ENCODE measurements around the gene FAM53A.

FAM53A gene

DNA sequence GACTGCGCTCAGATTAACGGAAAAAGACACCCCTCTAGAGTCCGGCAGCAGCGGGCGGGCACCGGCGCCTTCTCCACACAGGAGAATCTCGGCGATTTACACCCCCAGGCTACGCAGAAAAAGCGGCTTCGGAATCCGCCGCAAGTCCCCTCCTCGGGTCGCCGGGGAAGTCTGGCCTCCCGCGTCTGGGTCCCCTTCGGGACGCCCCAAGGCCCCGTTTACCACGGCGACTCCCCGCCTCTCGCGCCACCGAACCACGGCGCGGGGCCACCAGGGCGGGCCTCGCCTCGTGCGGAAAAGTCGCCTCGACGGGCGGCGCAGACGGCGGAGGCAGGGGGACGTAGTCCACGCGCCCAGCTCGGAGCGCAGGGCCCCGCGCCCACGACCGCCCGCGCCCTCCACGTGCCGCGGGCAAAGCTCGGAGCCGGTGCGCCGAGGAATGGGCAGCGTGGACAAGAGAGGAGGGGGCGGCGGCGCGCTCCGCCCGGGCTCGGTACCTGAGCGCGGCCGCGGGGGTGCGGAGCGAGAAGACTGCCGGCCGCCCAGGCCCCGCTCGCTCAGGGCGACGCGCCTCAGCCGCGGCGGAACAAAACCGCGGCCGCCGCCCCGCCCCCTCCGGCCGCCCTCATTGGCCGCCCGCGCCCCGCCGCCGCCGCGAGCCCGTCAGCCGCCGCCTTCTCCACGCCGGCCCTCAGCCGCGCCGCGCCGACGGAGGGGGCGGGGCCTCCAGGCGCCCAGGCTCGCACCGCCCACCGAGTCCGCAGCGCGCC, at the start of gene FAM53A:
Gene FAM53A, minus strand, starts transcription at position 578 of the 770 bp plus-strand sequence. CDS start 15,572 bp downstream, outside the sequence.
- DNase-seq (ENCODE audit: low read depth, low spot score): peak; percentile 80
- no peak for TF ChIP-seq CTCF (IDR thresholded peaks at IDR 0.05; ENCODE audit: low read depth, low read length)
- in situ Hi-C loops (cut with HindIII; ENCODE audit: low sequenced_read_pairs): no loop called here
- peak within 1 kb of the TSS; percentile 50 for H3K4me3 ChIP-seq (ENCODE audit: low read depth, low read length)

- in situ Hi-C loops (cut with HindIII; ENCODE audit: low sequenced_read_pairs): no loop called here
- no peak for TF ChIP-seq CTCF (IDR thresholded peaks at IDR 0.05; ENCODE audit: low read depth, low read length)
- no peak for DNase-seq (ENCODE audit: low read depth, low spot score)
- no peak overlapping the region for H3K4me3 ChIP-seq (ENCODE audit: low read depth, low read length)
Observed at GRCh38 chr4:1732911-1733310, 48.8 kb upstream of the FAM53A start.

DNA sequence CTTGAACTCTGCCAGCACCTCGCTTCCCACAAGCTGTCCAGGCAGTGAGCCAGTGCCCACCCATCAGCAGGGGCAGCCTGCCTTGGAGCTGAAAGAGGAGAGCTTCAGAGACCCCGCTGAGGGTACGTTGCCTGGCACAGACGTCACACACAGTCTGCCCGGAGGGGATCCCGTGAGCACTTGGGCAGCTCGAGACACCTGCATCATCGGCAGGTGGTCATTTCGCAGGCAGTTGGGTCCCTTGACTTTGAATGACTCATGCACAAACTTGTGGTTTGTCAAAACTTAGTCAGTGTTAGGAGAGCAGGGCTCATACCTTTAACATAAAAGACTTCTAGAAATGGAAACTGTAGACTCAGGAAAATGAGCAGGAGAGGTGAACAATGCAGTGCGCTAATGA, 47.1 kb upstream of the FAM53A start:
- TF ChIP-seq CTCF (IDR thresholded peaks at IDR 0.05; ENCODE audit: low read depth, low read length): no peak
- peak; percentile 61 for DNase-seq (ENCODE audit: low read depth, low spot score)
- in situ Hi-C loops (cut with HindIII; ENCODE audit: low sequenced_read_pairs): no loop called here
- no peak overlapping the region for H3K4me3 ChIP-seq (ENCODE audit: low read depth, low read length)

GRCh38 chr4:1730532-1731135, 46.5 kb upstream of the FAM53A start:
- in situ Hi-C loops (cut with HindIII; ENCODE audit: low sequenced_read_pairs): no loop called here
- no peak for DNase-seq (ENCODE audit: low read depth, low spot score)
- TF ChIP-seq CTCF (IDR thresholded peaks at IDR 0.05; ENCODE audit: low read depth, low read length): no peak
- H3K4me3 ChIP-seq (ENCODE audit: low read depth, low read length): no peak overlapping the region

GRCh38 chr4:1728061-1728980, 44.2 kb upstream of the FAM53A start:
- peak; percentile 18 for TF ChIP-seq CTCF (IDR thresholded peaks at IDR 0.05; ENCODE audit: low read depth, low read length)
- no peak for DNase-seq (ENCODE audit: low read depth, low spot score)
- H3K4me3 ChIP-seq (ENCODE audit: low read depth, low read length): no peak overlapping the region
- in situ Hi-C loops (cut with HindIII; ENCODE audit: low sequenced_read_pairs): no loop called here
